ENCODE data around the gene TRIM72. TPM values are rescaled to one million over a fixed set of nuclear protein-coding genes. Genes with fewer than 3 reads are reported as not detected.
"Not testable (repeated sequence)": the region's sequence is repeated elsewhere in the genome, so short reads cannot be mapped to it uniquely, and the experiment has no call there.

The TRIM72 gene
- 0.01 TPM in 2 replicates for polyA plus RNA-seq (2013)

- WGBS (ENCODE audit: extremely low coverage, insufficient coverage, insufficient read length): no CpG with 5 or more reads among the region's 25 CpGs
- Histone ChIP-seq H3K4me3 (ENCODE audit: low read depth, low read length) (no peak within 1 kb of the TSS), H3K79me1 (ENCODE audit: low read length) (no peaks in the 10 kb centered on the region), H3K4me1 (ENCODE audit: control insufficient read depth in 1 of 2, insufficient read depth in 2 of 2, low read length in 2 of 2) (peaks cover 5 to 9% of the 10 kb centered on the region in 2 experiments), H3K18ac (ENCODE audit: low read length) (no peak within 1 kb of the TSS), H3K23ac (ENCODE audit: low read length) (no peak within 1 kb of the TSS), H3K27me3 (ENCODE audit: insufficient read depth, low read length) (peaks cover 45% of the 10 kb centered on the region), H2BK12ac (ENCODE audit: low read length) (no peak within 1 kb of the TSS), H3K36me3 (ENCODE audit: control insufficient read depth in 1 of 2, insufficient read depth in 2 of 2, low read length in 2 of 2) (no peaks in the 10 kb centered on the region), H3K4me2 (ENCODE audit: low read length) (peak within 1 kb of the TSS; percentile 62), H2BK120ac (ENCODE audit: insufficient read depth, low read length, poor library complexity) (no peak within 1 kb of the TSS), H3K4ac (ENCODE audit: low read depth, low read length) (no peak within 1 kb of the TSS), H4K12ac (ENCODE audit: low read depth, low read length) (no peak within 1 kb of the TSS), H2AFZ (ENCODE audit: insufficient read depth, low read length, poor library complexity) (peak within 1 kb of the TSS; percentile 37), H3K79me2 (ENCODE audit: control insufficient read depth, insufficient read depth, low read length, poor library complexity) (no peaks in the 10 kb centered on the region), H4K8ac (ENCODE audit: low read depth, low read length) (no peak within 1 kb of the TSS), H3K9ac (ENCODE audit: low read length) (no peak within 1 kb of the TSS), H3K27ac (ENCODE audit: low read depth, low read length) (no peak within 1 kb of the TSS), H2BK5ac (ENCODE audit: low read depth, low read length, poor library complexity) (no peak within 1 kb of the TSS), H2AK5ac (ENCODE audit: low read length) (no peak within 1 kb of the TSS), H3K9me3 (ENCODE audit: insufficient read depth, low read depth, low read length) (peaks cover 7% of the 10 kb centered on the region), H3K14ac (ENCODE audit: low read length) (no peak within 1 kb of the TSS), H4K91ac (ENCODE audit: low read depth, low read length) (no peak within 1 kb of the TSS)
- DNase-seq: no peak
These were observed at the start of gene TRIM72 for GRCh38 chr16:31213877-31214707. Gene TRIM72 (plus strand): TSS chr16:31214119. CDS start chr16:31214739, 620 bp downstream.

- no peak for DNase-seq
- Histone ChIP-seq H2AK5ac (ENCODE audit: low read length) (no peak overlapping the region), H3K4me2 (ENCODE audit: low read length) (no peak overlapping the region), H3K14ac (ENCODE audit: low read length) (no peak overlapping the region), H2BK12ac (ENCODE audit: low read length) (no peak overlapping the region), H2AFZ (ENCODE audit: insufficient read depth, low read length, poor library complexity) (no peak overlapping the region), H3K18ac (ENCODE audit: low read length) (no peak overlapping the region), H4K8ac (ENCODE audit: low read depth, low read length) (no peak overlapping the region), H3K79me2 (ENCODE audit: control insufficient read depth, insufficient read depth, low read length, poor library complexity) (no peaks in the 10 kb centered on the region), H3K9ac (ENCODE audit: low read length) (no peak overlapping the region), H2BK120ac (ENCODE audit: insufficient read depth, low read length, poor library complexity) (no peak overlapping the region), H2BK5ac (ENCODE audit: low read depth, low read length, poor library complexity) (no peak overlapping the region), H4K91ac (ENCODE audit: low read depth, low read length) (no peak overlapping the region), H3K9me3 (ENCODE audit: insufficient read depth, low read depth, low read length) (no peaks in the 10 kb centered on the region), H3K4me1 (ENCODE audit: control insufficient read depth in 1 of 2, insufficient read depth in 2 of 2, low read length in 2 of 2) (no peaks in the 10 kb centered on the region), H3K27me3 (ENCODE audit: insufficient read depth, low read length) (no peaks in the 10 kb centered on the region), H3K27ac (ENCODE audit: low read depth, low read length) (no peak overlapping the region), H3K36me3 (ENCODE audit: control insufficient read depth in 1 of 2, insufficient read depth in 2 of 2, low read length in 2 of 2) (no peaks in the 10 kb centered on the region), H3K79me1 (ENCODE audit: low read length) (no peaks in the 10 kb centered on the region), H3K4me3 (ENCODE audit: low read depth, low read length) (no peak overlapping the region), H4K12ac (ENCODE audit: low read depth, low read length) (no peak overlapping the region), H3K23ac (ENCODE audit: low read length) (no peak overlapping the region), H3K4ac (ENCODE audit: low read depth, low read length) (no peak overlapping the region)
- WGBS (ENCODE audit: extremely low coverage, insufficient coverage, insufficient read length): no CpG with 5 or more reads among the region's 8 CpGs
These were observed 46.6 kb upstream of the TRIM72 start for GRCh38 chr16:31167315-31167714.

GRCh38 chr16:31168848-31169247 lies 45.1 kb upstream of the TRIM72 start:
- Histone ChIP-seq H2AK5ac (ENCODE audit: low read length) (no peak overlapping the region), H3K36me3 (ENCODE audit: control insufficient read depth in 1 of 2, insufficient read depth in 2 of 2, low read length in 2 of 2) (no peaks in the 10 kb centered on the region), H2AFZ (ENCODE audit: insufficient read depth, low read length, poor library complexity) (no peak overlapping the region), H4K12ac (ENCODE audit: low read depth, low read length) (no peak overlapping the region), H3K4ac (ENCODE audit: low read depth, low read length) (no peak overlapping the region), H3K4me3 (ENCODE audit: low read depth, low read length) (no peak overlapping the region), H4K91ac (ENCODE audit: low read depth, low read length) (no peak overlapping the region), H2BK5ac (ENCODE audit: low read depth, low read length, poor library complexity) (no peak overlapping the region), H3K23ac (ENCODE audit: low read length) (no peak overlapping the region), H3K4me2 (ENCODE audit: low read length) (no peak overlapping the region), H3K79me2 (ENCODE audit: control insufficient read depth, insufficient read depth, low read length, poor library complexity) (no peaks in the 10 kb centered on the region), H2BK120ac (ENCODE audit: insufficient read depth, low read length, poor library complexity) (no peak overlapping the region), H3K27me3 (ENCODE audit: insufficient read depth, low read length) (no peaks in the 10 kb centered on the region), H3K9me3 (ENCODE audit: insufficient read depth, low read depth, low read length) (no peaks in the 10 kb centered on the region), H3K14ac (ENCODE audit: low read length) (no peak overlapping the region), H2BK12ac (ENCODE audit: low read length) (no peak overlapping the region), H3K18ac (ENCODE audit: low read length) (no peak overlapping the region), H3K79me1 (ENCODE audit: low read length) (no peaks in the 10 kb centered on the region), H3K4me1 (ENCODE audit: control insufficient read depth in 1 of 2, insufficient read depth in 2 of 2, low read length in 2 of 2) (no peaks in the 10 kb centered on the region), H3K27ac (ENCODE audit: low read depth, low read length) (no peak overlapping the region), H3K9ac (ENCODE audit: low read length) (no peak overlapping the region), H4K8ac (ENCODE audit: low read depth, low read length) (no peak overlapping the region)
- DNase-seq: peak; percentile 83 to 95
- no CpG with 5 or more reads among the region's 2 CpGs for WGBS (ENCODE audit: extremely low coverage, insufficient coverage, insufficient read length)

GRCh38 chr16:31170048-31170447 lies 43.9 kb upstream of the TRIM72 start:
- not testable (repeated sequence) for H3K79me2 ChIP-seq (ENCODE audit: control insufficient read depth, insufficient read depth, low read length, poor library complexity); H3K4me2 ChIP-seq (ENCODE audit: low read length); H2BK5ac ChIP-seq (ENCODE audit: low read depth, low read length, poor library complexity); H3K23ac ChIP-seq (ENCODE audit: low read length); H4K91ac ChIP-seq (ENCODE audit: low read depth, low read length); H3K9ac ChIP-seq (ENCODE audit: low read length); H3K4me1 ChIP-seq (ENCODE audit: control insufficient read depth in 1 of 2, insufficient read depth in 2 of 2, low read length in 2 of 2); H2BK12ac ChIP-seq (ENCODE audit: low read length); H2AFZ ChIP-seq (ENCODE audit: insufficient read depth, low read length, poor library complexity); H2AK5ac ChIP-seq (ENCODE audit: low read length); H3K27me3 ChIP-seq (ENCODE audit: insufficient read depth, low read length); H2BK120ac ChIP-seq (ENCODE audit: insufficient read depth, low read length, poor library complexity); H3K79me1 ChIP-seq (ENCODE audit: low read length); DNase-seq; H3K4ac ChIP-seq (ENCODE audit: low read depth, low read length); H3K4me3 ChIP-seq (ENCODE audit: low read depth, low read length); H3K14ac ChIP-seq (ENCODE audit: low read length); H3K18ac ChIP-seq (ENCODE audit: low read length); H3K9me3 ChIP-seq (ENCODE audit: insufficient read depth, low read depth, low read length); H3K27ac ChIP-seq (ENCODE audit: low read depth, low read length); H4K12ac ChIP-seq (ENCODE audit: low read depth, low read length); H3K36me3 ChIP-seq (ENCODE audit: control insufficient read depth in 1 of 2, insufficient read depth in 2 of 2, low read length in 2 of 2); H4K8ac ChIP-seq (ENCODE audit: low read depth, low read length)
- no CpG with 5 or more reads among the region's 2 CpGs for WGBS (ENCODE audit: extremely low coverage, insufficient coverage, insufficient read length)

All from trophoblast cell (in vitro differentiated cells and primary cell).